Measurements from ENCODE around the gene KIF5C. TPM values are rescaled to one million over a fixed set of nuclear protein-coding genes. Genes with fewer than 3 reads are reported as not detected.

The KIF5C gene
- total RNA-seq, 4 donors from 2014 or later = 0.75 to 3.2 (median 2.3) TPM

- peak overlapping the region in 1 of 4 donors; percentile 13 for H3K27ac ChIP-seq
- DNase-seq = no peak
- no peak overlapping the region for H3K4me3 ChIP-seq
- H3K36me3 ChIP-seq = no peaks in the 10 kb centered on the region
- peaks cover 52% of the 10 kb centered on the region for H3K27me3 ChIP-seq
- H3K9me3 ChIP-seq = no peaks in the 10 kb centered on the region
- H3K4me1 ChIP-seq = peaks cover 0 to 27% (median 19%) of the 10 kb centered on the region in 4 donors
- 44% methylated on average over 1 of the region's 1 CpG; no CpG with 5 or more reads in 1 of the 2 donors for WGBS, 2 donors (ENCODE audit: low coverage in 1 of 2)
- intact Hi-C loops (cut with DNase I; ENCODE audit: low total_unique reads) (no loop called here), in situ Hi-C loops (cut with MboI; ENCODE audit: low pct_ligation_motif_present in 1 of 4, low pct_unique_long_range_greater_than_20kb in 1 of 4, low sequenced_read_pairs in 3 of 4) (no loop called here)
- TF ChIP-seq CTCF (IDR thresholded peaks at IDR 0.05) = no peak
- TF ChIP-seq POLR2AphosphoS5 (IDR thresholded peaks at IDR 0.05) = no peak
- no peak for TF ChIP-seq EP300 (IDR thresholded peaks at IDR 0.05; ENCODE audit: low read depth)
- no peak for TF ChIP-seq POLR2A (IDR thresholded peaks at IDR 0.05)
These were observed 2.3 kb downstream of the KIF5C start for GRCh38 chr2:148877403-148877740.

GRCh38 chr2:148880636-148881035 is 5.6 kb downstream of the KIF5C start:
- Histone ChIP-seq H3K4me1 (peaks cover 0 to 17% (median 12%) of the 10 kb centered on the region in 4 donors), H3K9me3 (no peaks in the 10 kb centered on the region), H3K27me3 (peaks cover 36% of the 10 kb centered on the region), H3K27ac (no peak overlapping the region), H3K4me3 (no peak overlapping the region), H3K36me3 (no peaks in the 10 kb centered on the region)
- no peak for DNase-seq
- intact Hi-C loops (cut with DNase I; ENCODE audit: low total_unique reads) (no loop called here), in situ Hi-C loops (cut with MboI; ENCODE audit: low pct_ligation_motif_present in 1 of 4, low pct_unique_long_range_greater_than_20kb in 1 of 4, low sequenced_read_pairs in 3 of 4) (no loop called here)
- 84% methylated on average over 2 of the region's 2 CpGs; no CpG with 5 or more reads in 1 of the 2 donors for whole genome bisulfite sequencing, 2 donors (ENCODE audit: low coverage in 1 of 2)
- TF ChIP-seq POLR2AphosphoS5 (IDR thresholded peaks at IDR 0.05) (no peak), POLR2A (IDR thresholded peaks at IDR 0.05) (no peak), CTCF (IDR thresholded peaks at IDR 0.05) (no peak), EP300 (IDR thresholded peaks at IDR 0.05; ENCODE audit: low read depth) (no peak)

- intact Hi-C loops (cut with DNase I; ENCODE audit: low total_unique reads) = no loop called here
- Histone ChIP-seq H3K4me3 (no peak overlapping the region), H3K27ac (no peak overlapping the region), H3K9me3 (no peaks in the 10 kb centered on the region), H3K27me3 (peaks cover 36% of the 10 kb centered on the region), H3K36me3 (no peaks in the 10 kb centered on the region), H3K4me1 (peaks cover 0 to 3% (median under 1%) of the 10 kb centered on the region in 4 donors)
- WGBS, 2 donors (ENCODE audit: low coverage in 1 of 2) = 80% methylated on average over 9 of the region's 9 CpGs; no CpG with 5 or more reads in 1 of the 2 donors
- in situ Hi-C loops (cut with MboI; ENCODE audit: low pct_ligation_motif_present in 1 of 4, low pct_unique_long_range_greater_than_20kb in 1 of 4, low sequenced_read_pairs in 3 of 4) = no loop called here
- no peak for DNase-seq
- TF ChIP-seq POLR2A (IDR thresholded peaks at IDR 0.05) (no peak), CTCF (IDR thresholded peaks at IDR 0.05) (no peak), POLR2AphosphoS5 (IDR thresholded peaks at IDR 0.05) (no peak), EP300 (IDR thresholded peaks at IDR 0.05; ENCODE audit: low read depth) (no peak)
These were observed 7.0 kb downstream of the KIF5C start for GRCh38 chr2:148882051-148882450.

- no peak for TF ChIP-seq EP300 (IDR thresholded peaks at IDR 0.05; ENCODE audit: low read depth)
- Histone ChIP-seq H3K4me3 (no peak overlapping the region), H3K4me1 (peaks cover 0 to 14% (median 10%) of the 10 kb centered on the region in 4 donors), H3K27ac (no peak overlapping the region), H3K36me3 (no peaks in the 10 kb centered on the region), H3K27me3 (peaks cover 48% of the 10 kb centered on the region), H3K9me3 (no peaks in the 10 kb centered on the region)
- in situ Hi-C loops (cut with MboI; ENCODE audit: low pct_ligation_motif_present in 1 of 4, low pct_unique_long_range_greater_than_20kb in 1 of 4, low sequenced_read_pairs in 3 of 4) = no loop called here
- 88 to 92% methylated on average over 6 to 10 of the region's 10 CpGs for WGBS, 2 donors (ENCODE audit: low coverage in 1 of 2)
- intact Hi-C loops (cut with DNase I; ENCODE audit: low total_unique reads) = no loop called here
- DNase-seq = no peak
These were observed 10.2 kb downstream of the KIF5C start for GRCh38 chr2:148885209-148885608.

GRCh38 chr2:148885988-148886387 is 11.0 kb downstream of the KIF5C start:
- peaks cover 0 to 14% (median 10%) of the 10 kb centered on the region in 4 donors for H3K4me1 ChIP-seq
- no peaks in the 10 kb centered on the region for H3K36me3 ChIP-seq
- intact Hi-C loops (cut with DNase I; ENCODE audit: low total_unique reads) (no loop called here), in situ Hi-C loops (cut with MboI; ENCODE audit: low pct_ligation_motif_present in 1 of 4, low pct_unique_long_range_greater_than_20kb in 1 of 4, low sequenced_read_pairs in 3 of 4) (no loop called here)
- H3K27me3 ChIP-seq = peaks cover 55% of the 10 kb centered on the region
- WGBS, 2 donors (ENCODE audit: low coverage in 1 of 2) = 70% methylated on average over 3 of the region's 3 CpGs; no CpG with 5 or more reads in 1 of the 2 donors
- no peak overlapping the region for H3K27ac ChIP-seq
- H3K9me3 ChIP-seq = no peaks in the 10 kb centered on the region
- no peak overlapping the region for H3K4me3 ChIP-seq
- DNase-seq = no peak
- TF ChIP-seq POLR2AphosphoS5 (IDR thresholded peaks at IDR 0.05) (no peak), POLR2A (IDR thresholded peaks at IDR 0.05) (no peak)
